Tibial nerve (tissue), 4 donors: ENCODE measurements around the gene IDI1. TPM values are rescaled to one million over a fixed set of nuclear protein-coding genes. Genes with fewer than 3 reads are reported as not detected.
"Not testable (repeated sequence)": the region's sequence is repeated elsewhere in the genome, so short reads cannot be mapped to it uniquely, and the experiment has no call there.

Source experiments
- DNase-seq, 2 donors: peaks; one replicate each; pipeline ENCODE4 v3.0.0-alpha.2; 2019; ENCODE audit warnings: low spot score in 2 of 2
- H3K27ac ChIP-seq, 4 donors: fragments of 200-600 bp; sonication (generic) in 3 of 4; one replicate each; pipeline ENCODE4 v1.5.1; 2017 to 2019; ENCODE audit warnings: mild to moderate bottlenecking in 1 of 4
- H3K27me3 ChIP-seq, 2 donors: fragments of 200-600 bp; sonication (generic) in 1 of 2; one replicate each; pipeline versions ENCODE4 v1.5.1 to v1.6.0; 2017 to 2019
- H3K36me3 ChIP-seq, 3 donors: fragments of 200-600 bp; sonication (generic); one replicate each; pipeline ENCODE4 v1.5.1; 2018 to 2019
- H3K4me1 ChIP-seq, 4 donors: fragments of 200-600 bp; sonication (generic) in 3 of 4; one replicate each; pipeline ENCODE4 v1.5.1; 2017 to 2019
- H3K4me3 ChIP-seq, 4 donors: fragments of 200-600 bp; sonication (generic) in 3 of 4; one replicate each; pipeline ENCODE4 v1.5.1; 2017 to 2019; ENCODE audit warnings: mild to moderate bottlenecking in 1 of 4, moderate library complexity in 1 of 4
- H3K9me3 ChIP-seq, 4 donors: fragments of 200-600 bp; sonication (generic) in 3 of 4; one replicate each; pipeline ENCODE4 v1.5.1; 2017 to 2019
- CTCF ChIP-seq, 5 experiments: fragments of 200-600 bp in 3 of 5; fragments of 450-650 bp in 2 of 5; sonication (generic) in 3 of 5; IDR thresholded peaks; one replicate each; pipeline ENCODE4 v1.5.1; 2016 to 2019; ENCODE audit warnings: antibody characterized with exemption in 5 of 5, mild to moderate bottlenecking in 3 of 5, moderate library complexity in 2 of 5
- EP300 ChIP-seq, 2 donors: sonication (generic); formaldehyde crosslinking; IDR thresholded peaks; one replicate each; pipeline ENCODE4 v1.6.1; 2017; ENCODE audit warnings: antibody characterized with exemption in 2 of 2, mild to moderate bottlenecking in 1 of 2
- POLR2A ChIP-seq, 2 donors: fragments of 450-650 bp; IDR thresholded peaks; one replicate each; pipeline ENCODE4 v1.6.1; 2017; ENCODE audit warnings: antibody characterized with exemption in 2 of 2, mild to moderate bottlenecking in 2 of 2, moderate library complexity in 2 of 2
- WGBS, 2 donors: methylation state at CpG; one replicate each; pipeline ENCODE4 v1.1.5; 2018; 5-methylcytosine and 5-hydroxymethylcytosine counted together
- total RNA-seq, 4 donors: library from RNA; depleted of rRNA; stranded (reverse); fragments of >200 nt; gene quantifications; one replicate each; pipeline ENCODE4 v1.1.0, GENCODE V29; 2016

The IDI1 gene
- total RNA-seq, 4 donors from 2014 or later, result 25.5 to 41.0 (median 33.4) TPM

GRCh38 chr10:1074748-1075308 is 25.9 kb upstream of the IDI1 start:
- no peak for DNase-seq
- 85 to 90% methylated on average over 18 of the region's 18 CpGs for WGBS, 2 donors
- Histone ChIP-seq H3K27ac (no peak overlapping the region), H3K9me3 (no peaks in the 10 kb centered on the region), H3K4me1 (peaks cover 0 to 6% (median 0%) of the 10 kb centered on the region in 4 donors), H3K27me3 (no peaks in the 10 kb centered on the region), H3K36me3 (peaks cover 0 to 60% (median 4%) of the 10 kb centered on the region in 3 donors), H3K4me3 (no peak overlapping the region)
- TF ChIP-seq CTCF (IDR thresholded peaks at IDR 0.05) (no peak), POLR2A (IDR thresholded peaks at IDR 0.05) (no peak)

GRCh38 chr10:1074052-1074747 is 25.3 kb upstream of the IDI1 start:
- Histone ChIP-seq H3K4me3 (no peak overlapping the region), H3K36me3 (peaks cover 0 to 54% (median 0%) of the 10 kb centered on the region in 3 donors), H3K9me3 (no peaks in the 10 kb centered on the region), H3K27me3 (no peaks in the 10 kb centered on the region), H3K4me1 (peaks cover 0 to 10% (median 0%) of the 10 kb centered on the region in 4 donors), H3K27ac (no peak overlapping the region)
- no peak for TF ChIP-seq CTCF (IDR thresholded peaks at IDR 0.05)
- no peak for TF ChIP-seq EP300 (IDR thresholded peaks at IDR 0.05)
- no peak for TF ChIP-seq POLR2A (IDR thresholded peaks at IDR 0.05)
- whole genome bisulfite sequencing, 2 donors, result 88 to 90% methylated on average over 24 of the region's 24 CpGs
- no peak for DNase-seq

- Histone ChIP-seq H3K36me3 (peaks cover 0 to 29% (median 0%) of the 10 kb centered on the region in 3 donors), H3K4me1 (peaks cover 0 to 10% (median 0%) of the 10 kb centered on the region in 4 donors), H3K4me3 (no peak overlapping the region), H3K27me3 (no peaks in the 10 kb centered on the region), H3K27ac (no peak overlapping the region), H3K9me3 (no peaks in the 10 kb centered on the region)
- no peak for DNase-seq
- WGBS, 2 donors, result 78 to 83% methylated on average over 7 of the region's 7 CpGs
- TF ChIP-seq CTCF (IDR thresholded peaks at IDR 0.05) (no peak), POLR2A (IDR thresholded peaks at IDR 0.05) (no peak), EP300 (IDR thresholded peaks at IDR 0.05) (no peak)
Measured at GRCh38 chr10:1070919-1071318, 22.0 kb upstream of the IDI1 start.

GRCh38 chr10:1068380-1069361 is 19.8 kb upstream of the IDI1 start:
- H3K4me3 ChIP-seq, result no peak overlapping the region
- 80 to 93% methylated on average over 10 of the region's 10 CpGs for WGBS, 2 donors
- DNase-seq, result no peak
- H3K36me3 ChIP-seq, result peaks cover 0 to 18% (median 0%) of the 10 kb centered on the region in 3 donors
- TF ChIP-seq POLR2A (IDR thresholded peaks at IDR 0.05) (no peak), CTCF (IDR thresholded peaks at IDR 0.05) (no peak), EP300 (IDR thresholded peaks at IDR 0.05) (no peak)
- no peaks in the 10 kb centered on the region for H3K9me3 ChIP-seq
- no peaks in the 10 kb centered on the region for H3K27me3 ChIP-seq
- H3K27ac ChIP-seq, result no peak overlapping the region
- H3K4me1 ChIP-seq, result peaks cover 0 to 10% (median 0%) of the 10 kb centered on the region in 4 donors

GRCh38 chr10:1066734-1067133 is 17.8 kb upstream of the IDI1 start:
- not testable (repeated sequence) for H3K36me3 ChIP-seq, H3K4me1 ChIP-seq, H3K9me3 ChIP-seq, DNase-seq, H3K4me3 ChIP-seq, H3K27ac ChIP-seq, H3K27me3 ChIP-seq
- WGBS, 2 donors, result 89 to 97% methylated on average over 8 of the region's 8 CpGs
